ENCODE results near the gene CSMD2. TPM values are rescaled to one million over a fixed set of nuclear protein-coding genes. Genes with fewer than 3 reads are reported as not detected.

The CSMD2 gene
- total RNA-seq, 1 experiment from 2014 or later = 13.2 TPM

DNA sequence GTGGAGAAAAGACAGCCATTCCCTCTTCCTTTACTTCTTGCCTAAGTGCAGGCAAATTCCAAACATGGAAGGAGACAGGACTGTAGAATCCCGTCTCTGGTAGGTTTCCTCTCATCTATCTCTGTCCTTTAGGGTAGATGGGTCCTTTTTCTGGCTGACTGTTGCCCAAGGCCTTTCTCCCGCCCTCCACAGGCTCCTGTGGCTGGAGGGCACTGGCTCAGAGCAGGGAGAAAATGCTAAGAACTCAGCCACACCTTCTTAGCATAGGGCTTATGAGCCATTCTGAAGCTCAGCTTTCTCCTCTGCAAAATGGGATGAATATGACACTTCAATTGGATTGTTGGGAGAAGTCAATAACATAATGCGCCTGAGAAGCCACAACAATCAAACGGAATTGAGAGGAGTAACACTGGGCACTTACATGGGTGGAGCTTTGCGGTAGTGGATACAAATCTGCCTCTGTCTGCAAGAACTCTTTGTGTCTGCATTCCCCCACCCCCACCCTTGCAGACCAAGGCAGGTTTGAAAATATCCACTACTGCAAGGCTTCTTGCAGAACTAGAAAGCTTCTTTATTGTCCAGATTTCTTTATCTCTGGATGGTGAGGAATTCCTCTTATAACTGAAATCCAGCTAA is 94.7 kb downstream of the CSMD2 start (continued):
- TF ChIP-seq, protein P1, sequence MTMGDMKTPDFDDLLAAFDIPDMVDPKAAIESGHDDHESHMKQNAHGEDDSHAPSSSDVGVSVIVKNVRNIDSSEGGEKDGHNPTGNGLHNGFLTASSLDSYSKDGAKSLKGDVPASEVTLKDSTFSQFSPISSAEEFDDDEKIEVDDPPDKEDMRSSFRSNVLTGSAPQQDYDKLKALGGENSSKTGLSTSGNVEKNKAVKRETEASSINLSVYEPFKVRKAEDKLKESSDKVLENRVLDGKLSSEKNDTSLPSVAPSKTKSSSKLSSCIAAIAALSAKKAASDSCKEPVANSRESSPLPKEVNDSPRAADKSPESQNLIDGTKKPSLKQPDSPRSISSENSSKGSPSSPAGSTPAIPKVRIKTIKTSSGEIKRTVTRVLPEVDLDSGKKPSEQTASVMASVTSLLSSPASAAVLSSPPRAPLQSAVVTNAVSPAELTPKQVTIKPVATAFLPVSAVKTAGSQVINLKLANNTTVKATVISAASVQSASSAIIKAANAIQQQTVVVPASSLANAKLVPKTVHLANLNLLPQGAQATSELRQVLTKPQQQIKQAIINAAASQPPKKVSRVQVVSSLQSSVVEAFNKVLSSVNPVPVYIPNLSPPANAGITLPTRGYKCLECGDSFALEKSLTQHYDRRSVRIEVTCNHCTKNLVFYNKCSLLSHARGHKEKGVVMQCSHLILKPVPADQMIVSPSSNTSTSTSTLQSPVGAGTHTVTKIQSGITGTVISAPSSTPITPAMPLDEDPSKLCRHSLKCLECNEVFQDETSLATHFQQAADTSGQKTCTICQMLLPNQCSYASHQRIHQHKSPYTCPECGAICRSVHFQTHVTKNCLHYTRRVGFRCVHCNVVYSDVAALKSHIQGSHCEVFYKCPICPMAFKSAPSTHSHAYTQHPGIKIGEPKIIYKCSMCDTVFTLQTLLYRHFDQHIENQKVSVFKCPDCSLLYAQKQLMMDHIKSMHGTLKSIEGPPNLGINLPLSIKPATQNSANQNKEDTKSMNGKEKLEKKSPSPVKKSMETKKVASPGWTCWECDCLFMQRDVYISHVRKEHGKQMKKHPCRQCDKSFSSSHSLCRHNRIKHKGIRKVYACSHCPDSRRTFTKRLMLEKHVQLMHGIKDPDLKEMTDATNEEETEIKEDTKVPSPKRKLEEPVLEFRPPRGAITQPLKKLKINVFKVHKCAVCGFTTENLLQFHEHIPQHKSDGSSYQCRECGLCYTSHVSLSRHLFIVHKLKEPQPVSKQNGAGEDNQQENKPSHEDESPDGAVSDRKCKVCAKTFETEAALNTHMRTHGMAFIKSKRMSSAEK (CRISPR knock-in tag; IDR thresholded peaks at IDR 0.05; ENCODE audit: borderline replicate concordance) = no peak
- no peak for TF ChIP-seq RORB (CRISPR knock-in tag; IDR thresholded peaks at IDR 0.05)
- no peak for TF ChIP-seq ZNF416 (CRISPR knock-in tag; IDR thresholded peaks at IDR 0.05)
- TF ChIP-seq ESRRA (CRISPR knock-in tag; IDR thresholded peaks at IDR 0.05; ENCODE audit: borderline replicate concordance) = no peak
- TF ChIP-seq EMX1 (CRISPR knock-in tag; IDR thresholded peaks at IDR 0.05) = no peak
- TF ChIP-seq, protein P2, sequence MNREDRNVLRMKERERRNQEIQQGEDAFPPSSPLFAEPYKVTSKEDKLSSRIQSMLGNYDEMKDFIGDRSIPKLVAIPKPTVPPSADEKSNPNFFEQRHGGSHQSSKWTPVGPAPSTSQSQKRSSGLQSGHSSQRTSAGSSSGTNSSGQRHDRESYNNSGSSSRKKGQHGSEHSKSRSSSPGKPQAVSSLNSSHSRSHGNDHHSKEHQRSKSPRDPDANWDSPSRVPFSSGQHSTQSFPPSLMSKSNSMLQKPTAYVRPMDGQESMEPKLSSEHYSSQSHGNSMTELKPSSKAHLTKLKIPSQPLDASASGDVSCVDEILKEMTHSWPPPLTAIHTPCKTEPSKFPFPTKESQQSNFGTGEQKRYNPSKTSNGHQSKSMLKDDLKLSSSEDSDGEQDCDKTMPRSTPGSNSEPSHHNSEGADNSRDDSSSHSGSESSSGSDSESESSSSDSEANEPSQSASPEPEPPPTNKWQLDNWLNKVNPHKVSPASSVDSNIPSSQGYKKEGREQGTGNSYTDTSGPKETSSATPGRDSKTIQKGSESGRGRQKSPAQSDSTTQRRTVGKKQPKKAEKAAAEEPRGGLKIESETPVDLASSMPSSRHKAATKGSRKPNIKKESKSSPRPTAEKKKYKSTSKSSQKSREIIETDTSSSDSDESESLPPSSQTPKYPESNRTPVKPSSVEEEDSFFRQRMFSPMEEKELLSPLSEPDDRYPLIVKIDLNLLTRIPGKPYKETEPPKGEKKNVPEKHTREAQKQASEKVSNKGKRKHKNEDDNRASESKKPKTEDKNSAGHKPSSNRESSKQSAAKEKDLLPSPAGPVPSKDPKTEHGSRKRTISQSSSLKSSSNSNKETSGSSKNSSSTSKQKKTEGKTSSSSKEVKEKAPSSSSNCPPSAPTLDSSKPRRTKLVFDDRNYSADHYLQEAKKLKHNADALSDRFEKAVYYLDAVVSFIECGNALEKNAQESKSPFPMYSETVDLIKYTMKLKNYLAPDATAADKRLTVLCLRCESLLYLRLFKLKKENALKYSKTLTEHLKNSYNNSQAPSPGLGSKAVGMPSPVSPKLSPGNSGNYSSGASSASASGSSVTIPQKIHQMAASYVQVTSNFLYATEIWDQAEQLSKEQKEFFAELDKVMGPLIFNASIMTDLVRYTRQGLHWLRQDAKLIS (CRISPR knock-in tag; IDR thresholded peaks at IDR 0.05; ENCODE audit: borderline replicate concordance) = no peak
- no peak for TF ChIP-seq NR1H2 (CRISPR knock-in tag; IDR thresholded peaks at IDR 0.05)
- no peak for TF ChIP-seq GRHL2 (CRISPR knock-in tag; IDR thresholded peaks at IDR 0.05; ENCODE audit: insufficient replicate concordance, severe bottlenecking)
- TF ChIP-seq, protein P3, sequence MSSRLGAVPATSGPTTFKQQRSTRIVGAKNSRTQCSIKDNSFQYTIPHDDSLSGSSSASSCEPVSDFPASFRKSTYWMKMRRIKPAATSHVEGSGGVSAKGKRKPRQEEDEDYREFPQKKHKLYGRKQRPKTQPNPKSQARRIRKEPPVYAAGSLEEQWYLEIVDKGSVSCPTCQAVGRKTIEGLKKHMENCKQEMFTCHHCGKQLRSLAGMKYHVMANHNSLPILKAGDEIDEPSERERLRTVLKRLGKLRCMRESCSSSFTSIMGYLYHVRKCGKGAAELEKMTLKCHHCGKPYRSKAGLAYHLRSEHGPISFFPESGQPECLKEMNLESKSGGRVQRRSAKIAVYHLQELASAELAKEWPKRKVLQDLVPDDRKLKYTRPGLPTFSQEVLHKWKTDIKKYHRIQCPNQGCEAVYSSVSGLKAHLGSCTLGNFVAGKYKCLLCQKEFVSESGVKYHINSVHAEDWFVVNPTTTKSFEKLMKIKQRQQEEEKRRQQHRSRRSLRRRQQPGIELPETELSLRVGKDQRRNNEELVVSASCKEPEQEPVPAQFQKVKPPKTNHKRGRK (CRISPR knock-in tag; IDR thresholded peaks at IDR 0.05; ENCODE audit: borderline replicate concordance) = no peak
- TF ChIP-seq JAZF1 (CRISPR knock-in tag; IDR thresholded peaks at IDR 0.05) = no peak
- no peak for TF ChIP-seq ATF1 (CRISPR knock-in tag; IDR thresholded peaks at IDR 0.05)
- TF ChIP-seq, protein P4, sequence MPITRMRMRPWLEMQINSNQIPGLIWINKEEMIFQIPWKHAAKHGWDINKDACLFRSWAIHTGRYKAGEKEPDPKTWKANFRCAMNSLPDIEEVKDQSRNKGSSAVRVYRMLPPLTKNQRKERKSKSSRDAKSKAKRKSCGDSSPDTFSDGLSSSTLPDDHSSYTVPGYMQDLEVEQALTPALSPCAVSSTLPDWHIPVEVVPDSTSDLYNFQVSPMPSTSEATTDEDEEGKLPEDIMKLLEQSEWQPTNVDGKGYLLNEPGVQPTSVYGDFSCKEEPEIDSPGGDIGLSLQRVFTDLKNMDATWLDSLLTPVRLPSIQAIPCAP (CRISPR knock-in tag; IDR thresholded peaks at IDR 0.05) = no peak
- TF ChIP-seq, protein P5, sequence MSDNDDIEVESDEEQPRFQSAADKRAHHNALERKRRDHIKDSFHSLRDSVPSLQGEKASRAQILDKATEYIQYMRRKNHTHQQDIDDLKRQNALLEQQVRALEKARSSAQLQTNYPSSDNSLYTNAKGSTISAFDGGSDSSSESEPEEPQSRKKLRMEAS (CRISPR knock-in tag; IDR thresholded peaks at IDR 0.05) = no peak
- TF ChIP-seq NFATC4 (CRISPR knock-in tag; IDR thresholded peaks at IDR 0.05) = no peak

DNA sequence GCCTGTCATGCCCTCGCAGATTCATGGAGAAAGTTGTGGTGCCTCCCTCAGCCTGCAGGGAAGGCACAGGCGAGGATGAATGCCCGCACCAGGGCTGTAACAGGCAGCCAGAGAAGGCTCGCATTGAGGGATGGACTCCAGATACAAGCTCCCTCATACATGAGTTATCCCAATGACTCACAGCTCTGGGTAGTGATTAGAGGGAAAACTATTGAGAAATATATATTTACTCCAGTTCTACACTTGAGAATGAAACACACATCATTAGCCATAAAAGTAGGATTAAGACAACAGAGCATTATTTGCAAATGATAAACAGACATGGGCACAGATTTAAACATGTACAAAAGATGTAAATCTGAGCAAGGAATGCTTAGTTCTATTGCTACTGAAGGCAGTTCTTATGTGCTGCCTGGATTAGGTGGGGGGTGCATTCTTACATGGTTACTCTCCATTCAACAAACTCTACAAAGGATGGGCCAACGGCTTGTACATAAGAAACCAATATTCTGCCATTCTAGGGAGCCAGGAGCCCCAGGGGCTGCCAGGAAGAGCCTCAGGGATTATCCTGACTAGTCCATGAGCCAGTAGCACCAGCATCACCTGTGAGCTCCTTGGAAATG is 97.9 kb downstream of the CSMD2 start:
- ChIA-PET CTCF (interaction anchor here (0.6 to 1.5 kb wide), 4 partner anchors 11 to 1148 kb away, joined by 3 to 6 read pairs (median 4); no protein-coding TSS in a partner anchor), POLR2A (no interaction called here)
- Mint-ChIP-seq H3K4me1 (peaks cover 42% of the 10 kb centered on the region), H3K27ac (0 out of 2 replicates have a peak overlapping the region, but pooled peaks have one; percentile 35), H3K27me3 (ENCODE audit: low read depth) (no peaks in the 10 kb centered on the region; the same call in 1 of the 2 replicates), H3K36me3 (peaks cover 56% of the 10 kb centered on the region), H3K9me3 (peaks cover 54% of the 10 kb centered on the region), H3K4me3 (no peak overlapping the region)
- no peak for ATAC-seq
- no peak for DNase-seq (ENCODE audit: low spot score)
- TF ChIP-seq NFYB (CRISPR knock-in tag; conservative IDR thresholded peaks at IDR 0.05; ENCODE audit: low read depth) (no peak), ATF1 (CRISPR knock-in tag; IDR thresholded peaks at IDR 0.05) (no peak), GABPB1 (CRISPR knock-in tag; IDR thresholded peaks at IDR 0.05) (no peak), SOX15 (CRISPR knock-in tag; IDR thresholded peaks at IDR 0.05) (no peak), NFE2L1 (CRISPR knock-in tag; IDR thresholded peaks at IDR 0.05) (no peak), ZBTB21 (CRISPR knock-in tag; IDR thresholded peaks at IDR 0.05; ENCODE audit: borderline replicate concordance) (no peak), FOXK1 (CRISPR knock-in tag; IDR thresholded peaks at IDR 0.05) (no peak), EMX1 (CRISPR knock-in tag; IDR thresholded peaks at IDR 0.05) (no peak), SP1 (CRISPR knock-in tag; conservative IDR thresholded peaks at IDR 0.05) (no peak), MYBL2 (CRISPR knock-in tag; IDR thresholded peaks at IDR 0.05) (no peak), GTF2I (CRISPR knock-in tag; conservative IDR thresholded peaks at IDR 0.05) (no peak), ELF4 (CRISPR knock-in tag; IDR thresholded peaks at IDR 0.05; ENCODE audit: low read depth) (no peak)

Measured in WTC11 (cell line).